ENCODE data around the gene VEZT. TPM values are rescaled to one million over a fixed set of nuclear protein-coding genes. Genes with fewer than 3 reads are reported as not detected.
"Not testable (repeated sequence)": the region's sequence is repeated elsewhere in the genome, so short reads cannot be mapped to it uniquely, and the experiment has no call there.

The VEZT gene
- total RNA-seq, 2 donors from 2014 or later: 146 to 201 TPM

- Histone ChIP-seq H3K4me3 (ENCODE audit: low read length) (no peak overlapping the region), H3K27ac (ENCODE audit: low read depth, low read length) (no peak overlapping the region), H3K36me3 (ENCODE audit: control insufficient read depth, insufficient read depth, low read length) (peaks cover 43% of the 10 kb centered on the region), H3K9me3 (ENCODE audit: control insufficient read depth, low read length) (no peaks in the 10 kb centered on the region), H3K9ac (ENCODE audit: extremely low read depth, low read length, poor library complexity, severe bottlenecking) (no peak overlapping the region), H3K27me3 (ENCODE audit: control insufficient read depth, insufficient read depth, low read length, poor library complexity, severe bottlenecking) (no peaks in the 10 kb centered on the region), H3K4me1 (ENCODE audit: control insufficient read depth, insufficient read depth, low read length) (peaks cover 1% of the 10 kb centered on the region)
- no peaks in the 10 kb centered on the region for H3K27me3 Mint-ChIP-seq (ENCODE audit: insufficient read depth)
- no peak overlapping the region for H3K4me3 Mint-ChIP-seq
- peaks cover 28% of the 10 kb centered on the region for H3K36me3 Mint-ChIP-seq (ENCODE audit: low read depth)
- H3K4me1 Mint-ChIP-seq: peaks cover 30% of the 10 kb centered on the region
- no peak for DNase-seq
- 83 to 95% methylated on average over 1 to 3 of the region's 3 CpGs for WGBS, 2 experiments (ENCODE audit: insufficient coverage in 1 of 2, insufficient read length in 1 of 2)
- H3K9me3 Mint-ChIP-seq: no peaks in the 10 kb centered on the region
- TF ChIP-seq CTCF (conservative IDR thresholded peaks at IDR 0.05): no peak
- no peak overlapping the region for H3K27ac Mint-ChIP-seq
These were observed 24.5 kb upstream of the VEZT start for GRCh38 chr12:95193139-95193538.

- Histone ChIP-seq H3K9me3 (ENCODE audit: control insufficient read depth, low read length) (no peaks in the 10 kb centered on the region), H3K27me3 (ENCODE audit: control insufficient read depth, insufficient read depth, low read length, poor library complexity, severe bottlenecking) (no peaks in the 10 kb centered on the region), H3K9ac (ENCODE audit: extremely low read depth, low read length, poor library complexity, severe bottlenecking) (no peak overlapping the region), H3K36me3 (ENCODE audit: control insufficient read depth, insufficient read depth, low read length) (peaks cover 36% of the 10 kb centered on the region), H3K4me1 (ENCODE audit: control insufficient read depth, insufficient read depth, low read length) (no peaks in the 10 kb centered on the region), H3K27ac (ENCODE audit: low read depth, low read length) (no peak overlapping the region), H3K4me3 (ENCODE audit: low read length) (no peak overlapping the region)
- no peak for DNase-seq
- peaks cover 21% of the 10 kb centered on the region for H3K4me1 Mint-ChIP-seq
- no peaks in the 10 kb centered on the region for H3K27me3 Mint-ChIP-seq (ENCODE audit: insufficient read depth)
- H3K27ac Mint-ChIP-seq: peak overlapping the region; percentile 35
- 93 to 100% methylated on average over 1 to 3 of the region's 3 CpGs for WGBS, 2 experiments (ENCODE audit: insufficient coverage in 1 of 2, insufficient read length in 1 of 2)
- no peak for TF ChIP-seq CTCF (conservative IDR thresholded peaks at IDR 0.05)
- no peaks in the 10 kb centered on the region for H3K9me3 Mint-ChIP-seq
- H3K36me3 Mint-ChIP-seq (ENCODE audit: low read depth): peaks cover 38% of the 10 kb centered on the region
- no peak overlapping the region for H3K4me3 Mint-ChIP-seq
These were observed 22.5 kb upstream of the VEZT start for GRCh38 chr12:95195122-95195521.

GRCh38 chr12:95196875-95197569, 20.6 kb upstream of the VEZT start:
- H3K4me3 ChIP-seq (ENCODE audit: low read length); H3K4me1 ChIP-seq (ENCODE audit: control insufficient read depth, insufficient read depth, low read length); H3K27me3 Mint-ChIP-seq (ENCODE audit: insufficient read depth); H3K27ac ChIP-seq (ENCODE audit: low read depth, low read length); H3K27ac Mint-ChIP-seq; H3K9ac ChIP-seq (ENCODE audit: extremely low read depth, low read length, poor library complexity, severe bottlenecking); H3K4me3 Mint-ChIP-seq; H3K9me3 ChIP-seq (ENCODE audit: control insufficient read depth, low read length); H3K27me3 ChIP-seq (ENCODE audit: control insufficient read depth, insufficient read depth, low read length, poor library complexity, severe bottlenecking); DNase-seq; H3K9me3 Mint-ChIP-seq: not testable (repeated sequence)
- Mint-ChIP-seq H3K4me1 (peaks cover 35% of the 10 kb centered on the region), H3K36me3 (ENCODE audit: low read depth) (peaks cover 50% of the 10 kb centered on the region)
- WGBS, 2 experiments (ENCODE audit: insufficient coverage in 1 of 2, insufficient read length in 1 of 2): 86 to 94% methylated on average over 4 to 7 of the region's 7 CpGs
- H3K36me3 ChIP-seq (ENCODE audit: control insufficient read depth, insufficient read depth, low read length): peaks cover 52% of the 10 kb centered on the region

All from endodermal cell (in vitro differentiated cells).